Measurements from ENCODE around the gene APPBP2.

GRCh38 chr17:60535382-60536279 lies 9.6 kb upstream of the APPBP2 start:
- TF ChIP-seq, protein P1, sequence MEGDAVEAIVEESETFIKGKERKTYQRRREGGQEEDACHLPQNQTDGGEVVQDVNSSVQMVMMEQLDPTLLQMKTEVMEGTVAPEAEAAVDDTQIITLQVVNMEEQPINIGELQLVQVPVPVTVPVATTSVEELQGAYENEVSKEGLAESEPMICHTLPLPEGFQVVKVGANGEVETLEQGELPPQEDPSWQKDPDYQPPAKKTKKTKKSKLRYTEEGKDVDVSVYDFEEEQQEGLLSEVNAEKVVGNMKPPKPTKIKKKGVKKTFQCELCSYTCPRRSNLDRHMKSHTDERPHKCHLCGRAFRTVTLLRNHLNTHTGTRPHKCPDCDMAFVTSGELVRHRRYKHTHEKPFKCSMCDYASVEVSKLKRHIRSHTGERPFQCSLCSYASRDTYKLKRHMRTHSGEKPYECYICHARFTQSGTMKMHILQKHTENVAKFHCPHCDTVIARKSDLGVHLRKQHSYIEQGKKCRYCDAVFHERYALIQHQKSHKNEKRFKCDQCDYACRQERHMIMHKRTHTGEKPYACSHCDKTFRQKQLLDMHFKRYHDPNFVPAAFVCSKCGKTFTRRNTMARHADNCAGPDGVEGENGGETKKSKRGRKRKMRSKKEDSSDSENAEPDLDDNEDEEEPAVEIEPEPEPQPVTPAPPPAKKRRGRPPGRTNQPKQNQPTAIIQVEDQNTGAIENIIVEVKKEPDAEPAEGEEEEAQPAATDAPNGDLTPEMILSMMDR (IDR thresholded peaks at IDR 0.05 in 8 of 11, conservative IDR thresholded peaks at IDR 0.05 in 3 of 11): no peak
- TF ChIP-seq POLR2A (IDR thresholded peaks at IDR 0.05): no peak

Data from spleen (tissue), 7 donors.